ENCODE results near the gene CYP2W1. TPM values are rescaled to one million over a fixed set of nuclear protein-coding genes. Genes with fewer than 3 reads are reported as not detected.

CYP2W1 gene
- total RNA-seq, 1 donor from 2014 or later, result not detected

- Histone ChIP-seq H3K36me3 (no peaks in the 10 kb centered on the region), H3K27ac (no peak overlapping the region), H3K4me1 (peaks cover 20% of the 10 kb centered on the region), H3K27me3 (ENCODE audit: low read depth) (peaks cover 17% of the 10 kb centered on the region), H3K4me3 (no peak overlapping the region), H3K9me3 (no peaks in the 10 kb centered on the region)
- ATAC-seq, result no peak
- no peak for TF ChIP-seq CTCF (IDR thresholded peaks at IDR 0.05)
- intact Hi-C loops (cut with DNase I), result no loop called here
- peak; percentile 47 for DNase-seq
Observed at GRCh38 chr7:949021-949934, 33.7 kb upstream of the CYP2W1 start.

- ATAC-seq (no peak), DNase-seq (peak; percentile 45)
- H3K27me3 ChIP-seq (ENCODE audit: low read depth), result peaks cover 18% of the 10 kb centered on the region
- no peak for TF ChIP-seq CTCF (IDR thresholded peaks at IDR 0.05)
- peaks cover 18% of the 10 kb centered on the region for H3K4me1 ChIP-seq
- intact Hi-C loops (cut with DNase I), result no loop called here
- no peak overlapping the region for H3K27ac ChIP-seq
- no peaks in the 10 kb centered on the region for H3K36me3 ChIP-seq
- no peaks in the 10 kb centered on the region for H3K9me3 ChIP-seq
- H3K4me3 ChIP-seq, result no peak overlapping the region
Observed at GRCh38 chr7:951881-952547, 31.0 kb upstream of the CYP2W1 start.

GRCh38 chr7:952548-953441 is 30.2 kb upstream of the CYP2W1 start:
- intact Hi-C loops (cut with DNase I), result no loop called here
- H3K27me3 ChIP-seq (ENCODE audit: low read depth), result peaks cover 23% of the 10 kb centered on the region
- no peaks in the 10 kb centered on the region for H3K9me3 ChIP-seq

GRCh38 chr7:953547-954327 is 29.2 kb upstream of the CYP2W1 start:
- intact Hi-C loops (cut with DNase I), result no loop called here
- Histone ChIP-seq H3K4me3 (peak overlapping the region; percentile 67), H3K9me3 (no peaks in the 10 kb centered on the region), H3K4me1 (peaks cover 18% of the 10 kb centered on the region), H3K27ac (peak overlapping the region; percentile 76), H3K36me3 (no peaks in the 10 kb centered on the region), H3K27me3 (ENCODE audit: low read depth) (peaks cover 26% of the 10 kb centered on the region)
- DNase-seq, result peak; percentile 86
- TF ChIP-seq CTCF (IDR thresholded peaks at IDR 0.05), result no peak
- peak; percentile 71 to 80 for ATAC-seq

More at GRCh38 chr7:952548-953441, 30.2 kb upstream of the CYP2W1 start:
- no peak for ATAC-seq
- Histone ChIP-seq H3K27ac (peak overlapping the region; percentile 76), H3K4me3 (peak overlapping the region; percentile 67), H3K36me3 (no peaks in the 10 kb centered on the region), H3K4me1 (peaks cover 18% of the 10 kb centered on the region)
- DNase-seq, result peak; percentile 43
- TF ChIP-seq CTCF (IDR thresholded peaks at IDR 0.05), result no peak

Data from lower lobe of right lung (tissue), 2 donors.